GM23248 (cell line): ENCODE data around the gene TRAF1. TPM values are rescaled to one million over a fixed set of nuclear protein-coding genes. Genes with fewer than 3 reads are reported as not detected.
"Not testable (repeated sequence)": the region's sequence is repeated elsewhere in the genome, so short reads cannot be mapped to it uniquely, and the experiment has no call there.

Experiments used
- DNase-seq: peaks from one replicate; pipeline ENCODE4 v3.0.0-alpha.2; 2015
- H2AFZ ChIP-seq: fragments of 200-600 bp; sonication (generic); 2 replicates; pipeline ENCODE4 v1.6.1; 2016; ENCODE audit warnings: antibody characterized with exemption
- H3F3A ChIP-seq: fragments of 200-600 bp; sonication (generic); 2 replicates; pipeline ENCODE4 v1.6.1; 2016; ENCODE audit warnings: mild to moderate bottlenecking, antibody characterized with exemption, mixed run types; ENCODE audit not compliant: insufficient read depth
- H3K27ac ChIP-seq: fragments of 200-600 bp; sonication (generic); 2 replicates; pipeline ENCODE4 v1.5.1; 2016; ENCODE audit warnings: mild to moderate bottlenecking
- H3K27me3 ChIP-seq: fragments of 200-600 bp; sonication (generic); replicated peaks from 2 replicates; pipeline ENCODE4 v1.6.1; 2016; ENCODE audit warnings: mild to moderate bottlenecking; ENCODE audit not compliant: insufficient read depth
- H3K36me3 ChIP-seq: fragments of 200-600 bp; sonication (generic); 2 replicates; pipeline ENCODE4 v1.6.1; 2016; ENCODE audit warnings: low read depth, mild to moderate bottlenecking
- H3K4me1 ChIP-seq: fragments of 200-600 bp; sonication (generic); 2 replicates; pipeline ENCODE4 v1.6.1; 2016; ENCODE audit warnings: mild to moderate bottlenecking; ENCODE audit not compliant: insufficient read depth
- H3K4me2 ChIP-seq: fragments of 200-600 bp; sonication (generic); one replicate; pipeline ENCODE4 v1.6.1; 2016; ENCODE audit warnings: mild to moderate bottlenecking; ENCODE audit not compliant: unreplicated experiment
- H3K4me3 ChIP-seq: fragments of 200-600 bp; sonication (generic); 2 replicates; pipeline ENCODE4 v1.5.1; 2016; ENCODE audit warnings: mild to moderate bottlenecking
- H3K79me2 ChIP-seq: fragments of 200-600 bp; sonication (generic); 2 replicates; pipeline ENCODE4 v1.6.1; 2016; ENCODE audit warnings: mild to moderate bottlenecking; ENCODE audit not compliant: insufficient read depth
- H3K9ac ChIP-seq: fragments of 200-600 bp; sonication (generic); 2 replicates; pipeline ENCODE4 v1.6.1; 2016; ENCODE audit warnings: mild to moderate bottlenecking
- H3K9me2 ChIP-seq: fragments of 200-600 bp; sonication (generic); 2 replicates; pipeline ENCODE4 v1.6.1; 2016; ENCODE audit warnings: mixed run types, mild to moderate bottlenecking, moderate library complexity; ENCODE audit not compliant: insufficient read depth
- H3K9me3 ChIP-seq: fragments of 200-600 bp; sonication (generic); one replicate; pipeline ENCODE4 v1.6.1; 2017; ENCODE audit warnings: low read depth
- H4K20me1 ChIP-seq: fragments of 200-600 bp; sonication (generic); 2 replicates; pipeline ENCODE4 v1.6.0; 2016; ENCODE audit not compliant: insufficient read depth
- EZH2 ChIP-seq: fragments of 200-600 bp; sonication (generic); IDR thresholded peaks from 2 replicates; pipeline ENCODE4 v1.6.1; 2018; ENCODE audit warnings: antibody characterized with exemption, mild to moderate bottlenecking; ENCODE audit not compliant: insufficient read depth, poor library complexity, severe bottlenecking
- EZH2phosphoT487 ChIP-seq: fragments of 200-600 bp; sonication (generic); IDR thresholded peaks from 2 replicates; pipeline ENCODE4 v1.6.1; 2018; ENCODE audit warnings: antibody characterized with exemption, moderate library complexity, mild to moderate bottlenecking, low read depth; ENCODE audit not compliant: insufficient read depth
- WGBS, 2 experiments: methylation state at CpG; one replicate each; pipeline ENCODE4 v1.1.6; 2015 to 2017; ENCODE audit warnings: low lambda C conversion rate in 2 of 2, low coverage in 1 of 2; ENCODE audit errors: missing lambda C conversion rate in 2 of 2; 5-methylcytosine and 5-hydroxymethylcytosine counted together
- in situ Hi-C: fragments of 300-500 bp; cut with MboI; formaldehyde crosslinking; loops from 2 replicates; pipeline ENCODE4 v1.15.0; 2020
- polyA plus RNA-seq: library from polyadenylated mRNA; unstranded; fragments of >200 nt; fragmentation: Nextera tagmentation; extraction: Ambion mirVana; gene quantifications from 2 replicates; pipeline ENCODE4 v1.2.1, GENCODE V29; 2016
- total RNA-seq: library from RNA; depleted of rRNA; stranded (reverse); fragments of >200 nt; shearing (Covaris generic); gene quantifications from 2 replicates; pipeline ENCODE4 v1.2.3, GENCODE V29; 2014; rRNA removed

TRAF1 gene, protein sequence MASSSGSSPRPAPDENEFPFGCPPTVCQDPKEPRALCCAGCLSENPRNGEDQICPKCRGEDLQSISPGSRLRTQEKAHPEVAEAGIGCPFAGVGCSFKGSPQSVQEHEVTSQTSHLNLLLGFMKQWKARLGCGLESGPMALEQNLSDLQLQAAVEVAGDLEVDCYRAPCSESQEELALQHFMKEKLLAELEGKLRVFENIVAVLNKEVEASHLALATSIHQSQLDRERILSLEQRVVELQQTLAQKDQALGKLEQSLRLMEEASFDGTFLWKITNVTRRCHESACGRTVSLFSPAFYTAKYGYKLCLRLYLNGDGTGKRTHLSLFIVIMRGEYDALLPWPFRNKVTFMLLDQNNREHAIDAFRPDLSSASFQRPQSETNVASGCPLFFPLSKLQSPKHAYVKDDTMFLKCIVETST
- total RNA-seq (0.38 and 0.54 TPM in 2 replicates), polyA plus RNA-seq (0.54 and 0.75 TPM in 2 replicates)

DNA sequence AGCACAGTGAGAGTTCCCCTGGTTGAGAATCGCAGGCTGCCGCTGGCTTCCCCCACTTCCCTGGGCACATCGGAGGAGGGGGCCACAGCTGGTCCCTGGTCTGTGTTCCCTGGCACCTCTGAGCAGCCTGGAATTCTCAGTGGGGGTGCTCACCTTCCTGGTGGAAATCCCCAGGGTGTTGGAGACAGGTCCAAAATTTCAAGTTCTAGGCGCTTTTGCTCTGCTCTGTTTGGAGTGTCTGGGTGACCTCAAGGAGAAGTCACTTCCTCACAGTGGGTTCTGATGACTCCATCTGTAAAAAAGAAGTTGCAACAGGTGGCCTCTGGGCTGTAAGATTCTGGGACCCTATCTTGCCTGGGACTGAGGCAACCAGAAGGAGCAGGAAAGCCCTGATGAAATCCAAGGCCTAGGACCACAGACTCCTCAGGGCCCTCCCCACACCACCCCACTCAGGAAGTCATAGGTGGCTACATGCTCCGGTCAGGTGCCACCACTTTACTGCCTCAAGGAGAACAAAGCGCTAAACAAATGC is at the start of gene TRAF1:
Gene TRAF1, minus strand, starts transcription at position 400 of the 532 bp plus-strand sequence. CDS start 721 bp downstream, outside the sequence.
- Histone ChIP-seq H3K36me3 (no peaks in the 10 kb centered on the region), H3K27ac (no peak within 1 kb of the TSS), H3K79me2 (no peaks in the 10 kb centered on the region), H4K20me1 (no peaks in the 10 kb centered on the region), H3K4me3 (no peak within 1 kb of the TSS), H3K27me3 (no peaks in the 10 kb centered on the region), H3K9me3 (no peaks in the 10 kb centered on the region), H3K9me2 (no peaks in the 10 kb centered on the region), H2AFZ (peak within 1 kb of the TSS; percentile 35; the same call in 1 of the 2 replicates), H3K4me2 (no peak within 1 kb of the TSS), H3F3A (peaks cover 14% of the 10 kb centered on the region), H3K9ac (peak within 1 kb of the TSS; percentile 30), H3K4me1 (peaks cover 19% of the 10 kb centered on the region)
- in situ Hi-C loops = no loop called here
- 94 to 97% methylated on average over 6 of the region's 6 CpGs for WGBS, 2 experiments
- no peak for TF ChIP-seq EZH2
- TF ChIP-seq EZH2phosphoT487 = no peak
- DNase-seq = no peak

- Histone ChIP-seq H3K79me2 (no peaks in the 10 kb centered on the region), H2AFZ (no peak overlapping the region), H3K9me2 (no peaks in the 10 kb centered on the region), H3K4me2 (no peak overlapping the region), H3K4me1 (no peaks in the 10 kb centered on the region), H3K9me3 (no peaks in the 10 kb centered on the region), H3K9ac (no peak overlapping the region), H3K27me3 (no peaks in the 10 kb centered on the region), H3K27ac (no peak overlapping the region), H3F3A (no peaks in the 10 kb centered on the region), H4K20me1 (no peaks in the 10 kb centered on the region), H3K4me3 (no peak overlapping the region), H3K36me3 (no peaks in the 10 kb centered on the region)
- DNase-seq = no peak
- WGBS, 2 experiments = 95 to 97% methylated on average over 1 of the region's 1 CpG
- in situ Hi-C loops = no loop called here
- no peak for TF ChIP-seq EZH2
- TF ChIP-seq EZH2phosphoT487 = no peak
Observed at GRCh38 chr9:120974921-120975320, 48.3 kb upstream of the TRAF1 start.

DNA sequence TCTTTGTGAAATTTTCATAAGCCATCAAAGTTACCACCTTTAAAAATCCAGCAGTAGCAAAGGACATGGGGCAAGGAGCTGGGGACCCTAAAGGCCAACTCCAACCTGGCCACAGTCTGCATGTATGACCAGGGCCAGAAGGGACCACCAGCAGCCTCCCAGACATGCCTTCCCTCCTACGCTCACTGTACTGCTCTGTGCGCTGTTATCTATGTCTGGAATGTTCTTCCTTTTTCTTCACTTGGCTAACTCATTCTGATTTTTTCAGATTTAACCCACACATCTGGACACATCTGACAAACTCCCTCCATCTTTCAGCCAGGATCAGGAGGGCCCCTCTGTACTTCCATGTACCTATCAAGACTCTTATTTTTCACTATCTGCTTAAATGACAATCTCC is 47.6 kb upstream of the TRAF1 start:
- Histone ChIP-seq H3K4me2 (no peak overlapping the region), H3K27me3 (no peaks in the 10 kb centered on the region), H3K36me3 (no peaks in the 10 kb centered on the region), H3K79me2 (no peaks in the 10 kb centered on the region), H3K9ac (no peak overlapping the region), H3K27ac (no peak overlapping the region), H4K20me1 (no peaks in the 10 kb centered on the region), H3F3A (no peaks in the 10 kb centered on the region), H3K9me2 (no peaks in the 10 kb centered on the region), H3K4me3 (no peak overlapping the region), H2AFZ (no peak overlapping the region), H3K9me3 (no peaks in the 10 kb centered on the region), H3K4me1 (no peaks in the 10 kb centered on the region)
- no peak for DNase-seq
- WGBS, 2 experiments = 94 to 97% methylated on average over 2 of the region's 2 CpGs
- TF ChIP-seq EZH2 (no peak), EZH2phosphoT487 (no peak)
- in situ Hi-C loops = no loop called here

GRCh38 chr9:120971938-120972337 is 45.3 kb upstream of the TRAF1 start:
- H3K4me2 ChIP-seq = no peak overlapping the region
- no peaks in the 10 kb centered on the region for H3K27me3 ChIP-seq
- H3F3A ChIP-seq = no peaks in the 10 kb centered on the region
- no peak overlapping the region for H3K4me3 ChIP-seq
- H3K9me3 ChIP-seq = no peaks in the 10 kb centered on the region
- no peaks in the 10 kb centered on the region for H3K79me2 ChIP-seq
- DNase-seq = no peak
- TF ChIP-seq EZH2phosphoT487 (no peak), EZH2 (no peak)
- H3K27ac ChIP-seq = no peak overlapping the region
- no peaks in the 10 kb centered on the region for H4K20me1 ChIP-seq
- H3K36me3 ChIP-seq = no peaks in the 10 kb centered on the region
- H3K4me1 ChIP-seq = no peaks in the 10 kb centered on the region
- in situ Hi-C loops = no loop called here
- H2AFZ ChIP-seq = no peak overlapping the region
- no peaks in the 10 kb centered on the region for H3K9me2 ChIP-seq
- no peak overlapping the region for H3K9ac ChIP-seq

- H3K36me3 ChIP-seq, H3K27ac ChIP-seq, H3K9me2 ChIP-seq, H3K27me3 ChIP-seq, H4K20me1 ChIP-seq, H3K4me2 ChIP-seq, H2AFZ ChIP-seq, H3K4me1 ChIP-seq, H3K9me3 ChIP-seq, H3F3A ChIP-seq, H3K9ac ChIP-seq, H3K79me2 ChIP-seq, H3K4me3 ChIP-seq, in situ Hi-C loops, DNase-seq: not testable (repeated sequence)
- WGBS, 2 experiments = 91 to 92% methylated on average over 9 of the region's 9 CpGs
Observed at GRCh38 chr9:120971471-120971870, 44.9 kb upstream of the TRAF1 start.
